Measurements from ENCODE around the gene DUSP8. TPM values are rescaled to one million over a fixed set of nuclear protein-coding genes. Genes with fewer than 3 reads are reported as not detected.

DUSP8 gene
- total and polyA plus RNA-seq, 9 of the 15 experiments (the other 6 are each of a cell fraction or from before 2014, with no cell fraction given) = 0.14 to 2.0 (median 0.86) TPM; not detected in 2

DNA sequence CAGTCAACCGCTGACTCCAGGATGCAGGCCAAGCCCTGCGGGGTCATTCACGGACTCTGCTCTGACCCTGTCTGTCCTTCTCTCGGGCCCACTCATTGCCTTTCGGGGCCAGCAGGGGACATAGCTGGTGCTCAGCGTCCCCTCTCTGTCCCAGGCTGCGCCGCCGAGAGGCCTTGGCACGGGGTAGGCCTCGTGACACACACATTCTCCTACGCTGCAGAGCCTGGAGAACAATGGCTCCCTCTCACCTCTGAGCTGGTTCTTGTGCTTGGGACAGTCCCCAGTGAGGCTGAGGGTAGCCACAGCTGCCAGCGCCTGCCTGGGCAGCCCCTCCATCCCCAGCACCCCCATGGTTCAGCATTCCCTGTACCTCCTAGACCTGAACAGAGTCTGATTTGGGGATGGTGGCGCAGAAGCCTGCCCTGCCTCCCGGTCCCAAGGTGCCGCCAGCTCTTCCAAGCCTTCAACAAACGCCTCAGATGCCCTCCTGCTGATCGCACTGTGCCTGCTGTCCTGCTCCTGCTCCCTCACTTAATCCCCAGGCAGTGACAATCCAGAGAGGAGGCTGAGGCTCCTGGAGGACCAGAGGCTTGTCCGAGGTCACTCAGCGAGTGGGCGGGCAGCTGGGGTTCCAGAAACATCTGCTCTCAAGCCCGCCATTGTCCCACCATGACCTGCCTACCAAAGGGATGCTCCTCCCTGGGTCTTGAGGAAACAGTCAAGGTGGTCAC, 30.4 kb downstream of the DUSP8 start:
- in situ Hi-C loops (cut with MboI) (no loop called here), intact Hi-C loops (cut with micrococcal nuclease) (no loop called here)
- ATAC-seq (peak; percentile 25; the same call in 2 of the 3 replicates), DNase-seq (ENCODE audit: extremely low read depth in 1 of 4, low spot score in 3 of 4) (no peak), FAIRE-seq (no peak)
- Histone ChIP-seq H3K9ac (ENCODE audit: insufficient read depth in 1 of 2, low read depth in 2 of 2, low read length in 2 of 2) (peak overlapping the region in 1 of 2 experiments; percentile 45; a peak in 2 of 4 replicates), H3K36me3 (ENCODE audit: control insufficient read depth, insufficient read depth, low read length) (no peaks in the 10 kb centered on the region), H3K9me1 (ENCODE audit: control insufficient read depth, insufficient read depth, low read length) (no peaks in the 10 kb centered on the region), H3K4me1 (replicated peaks in 1 of 2; ENCODE audit: control insufficient read depth in 2 of 2, insufficient read depth in 2 of 2, low read length in 2 of 2) (peaks cover 4 to 44% of the 10 kb centered on the region in 2 experiments; a peak in 4 of 5 replicates), H2AFZ (ENCODE audit: low read depth, low read length) (no peak overlapping the region), H3K27me3 (ENCODE audit: control insufficient read depth in 2 of 2, insufficient read depth in 2 of 2, low read length in 2 of 2) (no peaks in the 10 kb centered on the region; a peak in 1 of 5 replicates), H4K20me1 (replicated peaks; ENCODE audit: control insufficient read depth, insufficient read depth, low read length) (peaks cover 3% of the 10 kb centered on the region; the same call in 1 of the 2 replicates), H3K9me3 (replicated peaks; ENCODE audit: control insufficient read depth, insufficient read depth, low read depth, low read length) (no peaks in the 10 kb centered on the region), H3K4me2 (ENCODE audit: insufficient read depth, low read length) (no peak overlapping the region), H3K27ac (ENCODE audit: extremely low read depth, low read depth, low read length) (no peak overlapping the region), H3K79me2 (ENCODE audit: control insufficient read depth, insufficient read depth, low read length) (peaks cover 6% of the 10 kb centered on the region; the same call in 2 of the 3 replicates), H3K4me3 (no peak overlapping the region)
- ChIA-PET POLR2A (interaction anchor here (0.6 to 1.0 kb wide), 2 partner anchors 27 to 41 kb away, joined by 3 read pairs; no protein-coding TSS in a partner anchor), CTCF (ENCODE audit: low intra/inter-chr PET ratio) (no interaction called here)
- no TSS peak for BruUV-seq (replicated peaks)
- WGBS (ENCODE audit: insufficient coverage, low coverage, missing lambda C conversion rate) = 23% methylated on average over 15 of the region's 22 CpGs
- no peak for TF ChIP-seq MBD2 (IDR thresholded peaks at IDR 0.05; ENCODE audit: borderline replicate concordance, low read depth)
- no peak for TF ChIP-seq ZNF174 (CRISPR knock-in tag; IDR thresholded peaks at IDR 0.05)
- no peak for TF ChIP-seq RAD21 (CRISPR knock-in tag; conservative IDR thresholded peaks at IDR 0.05 in 1 of 2, IDR thresholded peaks at IDR 0.05 in 1 of 2)
- no peak for TF ChIP-seq ZNF217 (CRISPR knock-in tag; IDR thresholded peaks at IDR 0.05)
- TF ChIP-seq FOS (IDR thresholded peaks at IDR 0.05; ENCODE audit: extremely low read depth, insufficient read length) = no peak
